SK-N-SH treated with all-trans-retinoic acid at 6 μM for 48 hours (cell line): ENCODE data around the gene SLC4A1AP.

Experiments
- ARNTL ChIP-seq: fragments of 450-650 bp; formaldehyde crosslinking; IDR thresholded peaks from 2 replicates; pipeline ENCODE4 v1.5.0; 2020; ENCODE audit warnings: low read depth, mild to moderate bottlenecking, moderate library complexity, borderline replicate concordance
- ESRRG ChIP-seq: fragments of 250-450 bp; sonication (Bioruptor Pico); IDR thresholded peaks from 2 replicates; pipeline ENCODE4 v1.6.1; 2021; ENCODE audit warnings: mild to moderate bottlenecking
- ISL1 ChIP-seq: fragments of 250-450 bp; sonication (Bioruptor Pico); IDR thresholded peaks from 2 replicates; pipeline ENCODE4 v2.1.2; 2022; ENCODE audit warnings: mild to moderate bottlenecking, moderate library complexity
- PPARA ChIP-seq: fragments of 250-450 bp; sonication (Bioruptor Pico); IDR thresholded peaks from 2 replicates; pipeline ENCODE4 v1.5.0; 2020; ENCODE audit warnings: mild to moderate bottlenecking, borderline replicate concordance
- RARB ChIP-seq: fragments of 250-450 bp; sonication (Bioruptor Pico); IDR thresholded peaks from 2 replicates; pipeline ENCODE4 v1.8.0; 2021; ENCODE audit warnings: mild to moderate bottlenecking, moderate library complexity
- TOX ChIP-seq: fragments of 250-450 bp; sonication (Bioruptor Pico); IDR thresholded peaks from 2 replicates; pipeline ENCODE4 v1.8.0; 2021; ENCODE audit warnings: mild to moderate bottlenecking, moderate library complexity, borderline replicate concordance
- ZNF70 ChIP-seq: fragments of 450-650 bp; formaldehyde crosslinking; IDR thresholded peaks from 2 replicates; pipeline ENCODE4 v1.5.0; 2020; ENCODE audit warnings: mild to moderate bottlenecking, moderate library complexity
- ZNF8 ChIP-seq: fragments of 450-650 bp; formaldehyde crosslinking; IDR thresholded peaks from 2 replicates; pipeline ENCODE4 v1.5.0; 2020; ENCODE audit warnings: mild to moderate bottlenecking, moderate library complexity
- TF ChIP-seq, protein P1 (sequence below): fragments of 250-450 bp; sonication (Bioruptor Pico); IDR thresholded peaks from 2 replicates; pipeline ENCODE4 v1.8.0; 2020; ENCODE audit warnings: mild to moderate bottlenecking, moderate library complexity, borderline replicate concordance
- TF ChIP-seq, protein P2 (sequence below): fragments of 250-450 bp; sonication (Bioruptor Pico); IDR thresholded peaks from 2 replicates; pipeline ENCODE4 v1.5.1; 2020; ENCODE audit warnings: low read depth, mild to moderate bottlenecking, moderate library complexity

DNA sequence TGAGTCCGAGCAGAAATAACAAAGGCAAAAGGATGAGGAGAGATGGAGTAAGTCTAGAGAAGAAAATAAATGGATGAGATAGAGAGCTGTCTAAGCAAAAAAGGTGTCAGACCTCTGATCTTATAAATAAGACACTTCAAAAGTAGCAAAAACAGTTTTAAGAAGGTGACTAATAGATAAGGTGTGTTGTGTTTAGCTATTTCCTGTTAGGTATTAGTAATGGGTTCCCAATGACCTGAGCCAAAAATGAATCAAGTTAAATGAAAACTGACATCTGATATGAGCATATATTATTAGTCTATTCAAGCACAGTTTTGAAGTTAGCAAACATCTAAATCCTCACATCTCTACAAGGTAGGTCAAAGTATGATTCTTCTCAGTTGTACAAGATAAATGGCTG, 10.9 kb upstream of the SLC4A1AP start:
- TF ChIP-seq ZNF70 (CRISPR knock-in tag) (no peak), ARNTL (no peak), ZNF8 (CRISPR knock-in tag) (no peak), PPARA (CRISPR knock-in tag) (no peak), RARB (CRISPR knock-in tag) (no peak), ISL1 (CRISPR knock-in tag) (no peak), TOX (CRISPR knock-in tag) (no peak), ESRRG (no peak)
- TF ChIP-seq, protein P1, sequence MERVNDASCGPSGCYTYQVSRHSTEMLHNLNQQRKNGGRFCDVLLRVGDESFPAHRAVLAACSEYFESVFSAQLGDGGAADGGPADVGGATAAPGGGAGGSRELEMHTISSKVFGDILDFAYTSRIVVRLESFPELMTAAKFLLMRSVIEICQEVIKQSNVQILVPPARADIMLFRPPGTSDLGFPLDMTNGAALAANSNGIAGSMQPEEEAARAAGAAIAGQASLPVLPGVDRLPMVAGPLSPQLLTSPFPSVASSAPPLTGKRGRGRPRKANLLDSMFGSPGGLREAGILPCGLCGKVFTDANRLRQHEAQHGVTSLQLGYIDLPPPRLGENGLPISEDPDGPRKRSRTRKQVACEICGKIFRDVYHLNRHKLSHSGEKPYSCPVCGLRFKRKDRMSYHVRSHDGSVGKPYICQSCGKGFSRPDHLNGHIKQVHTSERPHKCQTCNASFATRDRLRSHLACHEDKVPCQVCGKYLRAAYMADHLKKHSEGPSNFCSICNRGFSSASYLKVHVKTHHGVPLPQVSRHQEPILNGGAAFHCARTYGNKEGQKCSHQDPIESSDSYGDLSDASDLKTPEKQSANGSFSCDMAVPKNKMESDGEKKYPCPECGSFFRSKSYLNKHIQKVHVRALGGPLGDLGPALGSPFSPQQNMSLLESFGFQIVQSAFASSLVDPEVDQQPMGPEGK (CRISPR knock-in tag) = no peak
- TF ChIP-seq, protein P2, sequence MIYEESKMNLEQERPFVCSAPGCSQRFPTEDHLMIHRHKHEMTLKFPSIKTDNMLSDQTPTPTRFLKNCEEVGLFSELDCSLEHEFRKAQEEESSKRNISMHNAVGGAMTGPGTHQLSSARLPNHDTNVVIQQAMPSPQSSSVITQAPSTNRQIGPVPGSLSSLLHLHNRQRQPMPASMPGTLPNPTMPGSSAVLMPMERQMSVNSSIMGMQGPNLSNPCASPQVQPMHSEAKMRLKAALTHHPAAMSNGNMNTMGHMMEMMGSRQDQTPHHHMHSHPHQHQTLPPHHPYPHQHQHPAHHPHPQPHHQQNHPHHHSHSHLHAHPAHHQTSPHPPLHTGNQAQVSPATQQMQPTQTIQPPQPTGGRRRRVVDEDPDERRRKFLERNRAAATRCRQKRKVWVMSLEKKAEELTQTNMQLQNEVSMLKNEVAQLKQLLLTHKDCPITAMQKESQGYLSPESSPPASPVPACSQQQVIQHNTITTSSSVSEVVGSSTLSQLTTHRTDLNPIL (CRISPR knock-in tag) = no peak
